ENCODE results near the gene RFTN1. TPM values are rescaled to one million over a fixed set of nuclear protein-coding genes. Genes with fewer than 3 reads are reported as not detected.
"Not testable (repeated sequence)": the region's sequence is repeated elsewhere in the genome, so short reads cannot be mapped to it uniquely, and the experiment has no call there.

RFTN1 gene
- total and polyA plus RNA-seq, 9 of the 15 experiments (the other 6 are each of a cell fraction or from before 2014, with no cell fraction given): 0.08 to 0.51 (median 0.11) TPM; not detected in 6

GRCh38 chr3:16311960-16312451 lies 201.5 kb downstream of the RFTN1 start (continued):
- TF ChIP-seq MNT (conservative IDR thresholded peaks at IDR 0.05): no peak
- TF ChIP-seq FOXK2 (conservative IDR thresholded peaks at IDR 0.05 in 1 of 2, IDR thresholded peaks at IDR 0.05 in 1 of 2; ENCODE audit: low read depth in 2 of 2): no peak
- no peak for TF ChIP-seq PHB2 (IDR thresholded peaks at IDR 0.05; ENCODE audit: low read depth)
- no peak for TF ChIP-seq CEBPG (CRISPR knock-in tag; IDR thresholded peaks at IDR 0.05)
- 0 out of 4 replicates have a peak, but pooled peaks of 1 of the 2 experiments have one; percentile 30 for TF ChIP-seq CEBPG (tag; conservative IDR thresholded peaks at IDR 0.05 in 1 of 2, IDR thresholded peaks at IDR 0.05 in 1 of 2)
- TF ChIP-seq ZNF24 (IDR thresholded peaks at IDR 0.05): no peak
- TF ChIP-seq YY1 (IDR thresholded peaks at IDR 0.05; ENCODE audit: borderline replicate concordance in 1 of 3, control insufficient read depth in 1 of 3, extremely low read depth in 1 of 3, insufficient read depth in 3 of 3, insufficient read length in 1 of 3, insufficient replicate concordance in 2 of 3, low read depth in 1 of 3, low read length in 2 of 3): no peak
- TF ChIP-seq TAF7 (tag; IDR thresholded peaks at IDR 0.05): no peak
- no peak for TF ChIP-seq SP1 (CRISPR knock-in tag; IDR thresholded peaks at IDR 0.05)
- TF ChIP-seq ZNF699 (CRISPR knock-in tag; IDR thresholded peaks at IDR 0.05; ENCODE audit: insufficient replicate concordance): no peak
- no peak for TF ChIP-seq ZNF830 (CRISPR knock-in tag; IDR thresholded peaks at IDR 0.05)
- no peak for TF ChIP-seq RBM34 (IDR thresholded peaks at IDR 0.05; ENCODE audit: borderline replicate concordance, insufficient read depth, low read length)
- no peak for TF ChIP-seq CTCFL (IDR thresholded peaks at IDR 0.05; ENCODE audit: borderline replicate concordance, insufficient read depth, low read depth, low read length, poor library complexity, severe bottlenecking)
- no peak for TF ChIP-seq LARP7 (IDR thresholded peaks at IDR 0.05)
- no peak for TF ChIP-seq ZNF707 (CRISPR knock-in tag; conservative IDR thresholded peaks at IDR 0.05)
- no peak for TF ChIP-seq MIER1 (IDR thresholded peaks at IDR 0.05; ENCODE audit: low read depth)
- no peak for TF ChIP-seq POLR3G (IDR thresholded peaks at IDR 0.05; ENCODE audit: extremely low read depth, insufficient read length, insufficient replicate concordance)
- no peak for TF ChIP-seq ZSCAN32 (CRISPR knock-in tag; IDR thresholded peaks at IDR 0.05)

- H3K4me3 ChIP-seq; POLR2A ChIA-PET; in situ Hi-C loops (cut with MboI); H3K9me3 ChIP-seq (replicated peaks; ENCODE audit: control insufficient read depth, insufficient read depth, low read depth, low read length); H3K9me1 ChIP-seq (ENCODE audit: control insufficient read depth, insufficient read depth, low read length); FAIRE-seq; H3K9ac ChIP-seq (ENCODE audit: insufficient read depth in 1 of 2, low read depth in 2 of 2, low read length in 2 of 2); DNase-seq (ENCODE audit: extremely low read depth in 1 of 4, low spot score in 3 of 4); H3K27ac ChIP-seq (ENCODE audit: extremely low read depth, low read depth, low read length); intact Hi-C loops (cut with micrococcal nuclease); H3K4me2 ChIP-seq (ENCODE audit: insufficient read depth, low read length); H4K20me1 ChIP-seq (replicated peaks; ENCODE audit: control insufficient read depth, insufficient read depth, low read length); ATAC-seq; H3K27me3 ChIP-seq (ENCODE audit: control insufficient read depth in 2 of 2, insufficient read depth in 2 of 2, low read length in 2 of 2); BruUV-seq (replicated peaks); H2AFZ ChIP-seq (ENCODE audit: low read depth, low read length); CTCF ChIA-PET (ENCODE audit: low intra/inter-chr PET ratio): not testable (repeated sequence)
- H3K79me2 ChIP-seq (ENCODE audit: control insufficient read depth, insufficient read depth, low read length): peaks cover 26% of the 10 kb centered on the region; the same call in 1 of the 3 replicates
- peaks cover 76% of the 10 kb centered on the region for H3K36me3 ChIP-seq (ENCODE audit: control insufficient read depth, insufficient read depth, low read length)
- peaks cover 6 to 27% of the 10 kb centered on the region in 2 experiments; a peak in 4 of 5 replicates for H3K4me1 ChIP-seq (replicated peaks in 1 of 2; ENCODE audit: control insufficient read depth in 2 of 2, insufficient read depth in 2 of 2, low read length in 2 of 2)
- WGBS (ENCODE audit: insufficient coverage, low coverage, missing lambda C conversion rate): 93% methylated on average over 7 of the region's 7 CpGs
These were observed 203.0 kb downstream of the RFTN1 start for GRCh38 chr3:16310486-16310885.
